Measurements from ENCODE around the gene PPP2R3B.
"Not testable (repeated sequence)": the region's sequence is repeated elsewhere in the genome, so short reads cannot be mapped to it uniquely, and the experiment has no call there.

The PPP2R3B gene

DNA sequence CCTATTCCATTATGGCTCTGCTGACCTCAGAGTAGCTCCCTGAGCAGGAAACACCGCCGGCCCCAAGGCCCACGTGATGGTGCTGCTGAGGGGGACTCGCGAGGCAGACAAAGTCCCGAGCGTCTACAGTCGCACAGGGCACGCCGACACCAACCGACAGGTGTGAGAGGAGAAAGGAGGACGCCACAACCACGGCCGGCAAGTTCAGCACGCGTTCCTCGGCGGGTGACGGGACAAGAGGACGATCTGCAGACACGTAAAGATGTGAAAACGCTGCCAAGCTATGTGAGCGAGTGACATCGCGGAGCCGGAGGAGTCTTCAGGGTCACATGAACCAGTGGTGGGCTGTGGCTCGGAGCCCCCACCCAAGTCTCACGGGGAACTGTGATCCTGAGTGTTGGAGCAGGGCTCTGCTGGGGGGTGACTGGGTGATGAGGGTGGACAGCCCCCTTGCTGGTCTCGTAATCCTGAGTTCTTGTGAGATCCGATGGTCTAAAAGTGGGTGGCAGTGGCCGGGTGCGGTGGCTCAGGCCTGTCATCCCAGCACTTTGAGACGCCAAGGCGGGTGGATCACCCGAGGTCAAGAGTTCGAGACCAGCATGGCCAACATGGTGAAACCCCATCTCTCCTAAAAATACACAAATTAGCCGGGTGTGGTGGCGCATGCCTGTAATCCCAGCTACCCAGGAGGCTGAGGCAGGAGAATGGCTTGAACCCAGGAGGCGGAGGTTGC lies 34.0 kb downstream of the PPP2R3B start:
- no peak for DNase-seq

DNA sequence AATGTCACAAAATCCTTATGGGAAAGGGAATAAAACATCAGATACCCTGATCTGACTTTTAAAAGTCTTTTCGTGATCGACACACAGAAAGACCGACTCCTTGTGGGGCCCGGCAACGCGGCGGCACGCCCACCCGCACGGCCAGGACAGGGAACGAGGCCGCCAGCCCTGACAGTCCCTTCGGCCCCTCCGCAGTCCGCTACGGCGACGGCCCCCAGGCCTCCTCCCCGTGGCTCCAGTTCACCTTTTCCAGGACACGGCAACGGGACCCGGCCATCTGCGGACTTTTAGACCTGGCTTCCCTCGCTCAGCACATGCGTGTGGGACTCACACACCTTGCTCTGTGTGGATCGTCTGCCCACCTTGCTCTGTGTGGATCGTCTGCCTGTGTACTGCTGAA lies 34.5 kb downstream of the PPP2R3B start:
- DNase-seq, result no peak

DNA sequence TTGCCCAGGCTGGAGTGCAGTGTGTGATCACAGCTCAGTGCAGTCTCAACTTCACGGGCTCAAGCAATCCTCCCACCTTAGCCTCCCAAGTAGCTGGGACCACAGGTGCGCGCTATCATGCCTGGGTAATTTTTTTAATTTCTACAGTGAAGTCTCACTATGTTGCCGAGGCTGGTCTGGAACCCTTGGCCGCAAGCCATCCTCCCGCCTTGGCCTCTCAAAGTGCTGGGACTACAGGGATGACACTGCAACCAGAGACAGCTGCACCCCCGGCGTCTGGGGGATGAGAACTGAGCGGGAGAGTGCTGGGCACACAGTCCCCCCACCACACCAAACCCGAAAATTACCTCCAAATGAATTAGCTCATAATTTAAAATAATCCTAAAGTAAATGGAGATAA lies 35.0 kb downstream of the PPP2R3B start:
- DNase-seq, result no peak

DNA sequence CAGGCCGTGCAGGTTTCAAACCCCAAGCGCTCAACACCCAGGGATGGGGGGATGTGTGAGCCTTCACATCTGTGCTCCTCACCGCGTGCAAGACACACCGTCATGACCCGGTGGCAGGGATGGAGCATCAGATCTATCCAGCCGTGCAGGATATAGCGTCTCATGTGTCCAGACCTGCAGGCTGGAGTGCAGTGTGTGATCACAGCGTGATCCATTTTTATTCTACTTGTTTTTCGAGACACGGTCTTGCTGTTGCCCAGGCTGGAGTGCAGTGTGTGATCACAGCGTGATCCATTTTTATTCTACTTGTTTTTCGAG lies 35.4 kb downstream of the PPP2R3B start:
- not testable (repeated sequence) for DNase-seq

DNA sequence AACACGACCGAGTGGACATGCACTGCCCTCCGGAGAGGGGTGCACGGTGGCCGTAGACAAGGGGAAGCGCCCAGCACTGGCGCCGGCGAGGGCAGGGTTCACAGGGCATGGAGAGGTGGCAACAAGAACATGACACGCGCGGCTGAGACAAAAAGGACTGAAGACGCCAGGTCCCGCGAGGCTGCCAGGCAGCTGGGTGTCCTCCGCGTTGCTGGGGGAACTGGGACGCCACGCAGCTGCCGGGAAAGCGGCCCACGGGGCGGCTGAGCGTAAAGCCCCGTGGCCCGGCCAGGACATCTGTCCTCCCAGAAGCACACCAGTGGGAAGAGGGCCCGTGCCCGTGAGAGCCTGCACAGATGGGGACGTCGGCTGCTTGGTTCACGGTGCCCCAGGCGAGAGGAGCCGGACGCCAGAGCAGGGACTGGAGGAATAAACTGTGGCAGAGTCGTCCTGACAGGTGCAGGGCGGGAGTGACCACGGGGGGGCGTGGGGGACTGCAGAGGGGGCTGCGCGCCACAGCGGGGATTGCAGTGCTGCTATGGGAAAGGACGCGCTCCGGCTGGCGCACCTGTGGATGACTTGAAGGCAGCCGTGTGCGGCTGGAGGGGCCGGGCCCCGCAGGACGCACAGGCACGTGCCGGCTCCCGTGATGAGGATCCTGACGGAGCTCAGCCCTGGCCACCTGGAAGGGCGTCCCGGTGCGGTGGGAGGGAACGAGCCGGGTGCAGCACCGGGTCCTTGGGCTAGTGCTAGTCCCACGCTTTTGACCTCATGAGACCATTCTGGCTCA lies 36.0 kb downstream of the PPP2R3B start:
- no peak for DNase-seq

DNA sequence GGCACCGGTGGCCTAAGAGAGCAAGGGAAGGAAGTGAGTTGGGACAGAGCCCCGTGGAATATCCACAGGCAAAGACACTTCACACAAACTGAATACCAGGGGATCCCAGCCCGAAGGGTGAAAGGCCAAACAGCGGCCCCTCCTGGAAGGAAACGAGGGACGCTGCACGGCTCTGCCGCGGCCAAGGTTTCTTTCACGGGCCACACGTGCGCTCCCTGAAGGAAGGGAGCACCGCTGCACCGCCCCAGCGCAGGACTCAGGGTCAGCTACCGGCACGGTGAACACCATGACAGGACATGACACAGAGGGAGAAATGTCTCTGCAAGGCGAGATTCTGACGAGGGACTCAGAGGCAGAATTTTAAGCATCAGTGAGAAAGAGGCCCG lies 36.6 kb downstream of the PPP2R3B start:
- no peak for DNase-seq

DNA sequence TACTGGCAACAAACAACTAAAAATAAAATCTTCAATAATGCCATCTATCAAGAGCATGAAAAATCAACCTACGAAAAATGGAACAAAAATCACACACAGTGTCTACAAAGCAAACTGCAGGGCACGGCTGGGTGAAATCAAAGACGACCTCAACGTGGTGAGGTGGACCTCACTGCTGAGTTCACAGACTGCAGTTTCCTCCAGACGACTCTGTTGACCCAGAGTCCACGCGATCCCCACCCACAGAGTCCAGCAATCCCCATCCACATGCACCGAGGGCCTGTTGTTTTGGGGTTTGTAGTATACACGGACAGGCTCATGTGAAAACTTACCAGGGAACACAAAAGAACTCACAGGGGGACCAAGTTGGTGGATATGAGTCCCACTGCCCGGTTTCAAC lies 37.0 kb downstream of the PPP2R3B start:
- DNase-seq, result no peak

DNA sequence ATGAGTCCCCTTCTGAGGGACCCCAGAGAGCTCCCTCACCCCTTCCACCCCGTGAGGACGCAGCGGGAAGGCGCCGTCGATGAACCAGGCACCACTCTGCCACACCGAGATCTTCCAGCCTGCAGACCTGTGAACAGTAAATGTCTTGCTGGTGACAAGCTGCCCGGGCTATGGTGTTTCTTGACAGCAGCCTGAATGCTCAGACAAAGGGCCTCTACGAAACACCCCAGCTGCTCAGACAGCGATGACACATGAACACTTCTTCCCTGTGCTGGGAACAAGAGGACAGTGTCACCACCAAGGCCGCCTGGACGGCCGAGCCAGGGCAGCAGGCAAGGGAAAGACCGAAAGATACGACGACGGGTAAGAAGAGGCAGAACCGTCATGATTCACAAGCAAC lies 37.5 kb downstream of the PPP2R3B start:
- DNase-seq, result no peak

DNA sequence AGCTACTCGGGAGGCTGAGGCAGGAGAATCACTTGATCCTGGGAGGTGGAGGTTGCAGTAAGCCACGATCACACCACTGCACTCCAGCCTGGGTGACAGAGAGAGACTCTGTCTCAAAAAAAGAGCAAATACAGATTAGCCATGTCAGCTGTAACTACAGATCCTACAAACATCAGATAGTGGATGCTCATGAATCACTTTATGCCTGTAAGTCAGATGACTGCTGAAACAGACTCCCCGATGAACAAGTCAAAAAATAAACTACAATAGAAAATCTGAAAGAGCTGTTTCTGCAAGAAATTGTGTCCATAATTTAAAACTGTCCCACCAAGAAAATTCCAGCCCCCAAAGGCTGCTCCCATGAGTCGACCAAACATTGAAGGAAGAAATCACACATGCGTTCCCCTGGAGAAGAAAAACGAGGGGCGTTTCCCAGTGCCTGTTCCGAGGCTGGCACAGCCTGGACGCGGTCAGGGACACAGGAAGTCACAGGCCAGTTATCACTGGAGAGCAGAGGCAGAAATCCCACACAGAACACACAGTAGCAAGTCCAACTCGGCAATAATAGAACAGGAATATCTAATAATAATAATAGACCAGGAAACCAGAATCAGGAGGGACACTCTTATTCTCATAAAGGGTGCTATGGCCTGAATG lies 38.1 kb downstream of the PPP2R3B start:
- DNase-seq, result no peak

DNA sequence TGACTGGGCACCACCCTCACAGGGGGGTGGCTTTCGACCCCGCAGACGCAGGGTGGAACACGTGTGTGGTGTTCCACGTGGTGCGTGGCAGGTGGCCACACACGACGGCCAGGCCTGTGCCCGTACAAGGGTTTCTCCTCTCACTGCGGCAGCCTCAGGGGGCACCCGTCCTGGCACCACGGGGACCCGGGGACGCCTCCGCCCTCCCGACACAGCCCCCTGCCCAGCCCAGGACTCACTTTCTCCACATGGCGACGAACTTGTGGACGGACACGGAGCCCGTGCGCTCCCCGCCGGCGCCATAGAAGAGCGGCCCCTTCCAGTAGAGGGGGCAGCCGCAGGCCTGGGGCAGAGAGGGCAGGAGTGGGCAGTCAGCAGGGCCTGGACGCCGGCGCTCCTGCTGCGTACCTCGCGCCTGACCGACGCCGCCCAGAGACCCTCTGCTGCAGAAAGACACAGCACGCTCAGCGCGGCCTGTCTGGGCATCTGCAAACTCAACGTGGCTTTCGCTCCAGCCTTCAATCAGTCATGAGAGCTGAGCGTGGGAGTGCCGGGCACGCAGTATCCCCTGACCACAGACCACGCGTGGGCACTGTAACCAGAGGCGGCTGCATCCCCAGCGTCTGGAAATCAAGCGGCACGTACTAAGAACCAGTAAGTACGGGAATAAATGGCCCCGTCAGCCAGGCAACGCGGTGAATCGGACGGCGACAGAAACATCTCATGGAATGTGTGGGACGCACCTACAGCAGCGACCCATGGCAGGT lies 39.2 kb downstream of the PPP2R3B start:
- no peak for DNase-seq

DNA sequence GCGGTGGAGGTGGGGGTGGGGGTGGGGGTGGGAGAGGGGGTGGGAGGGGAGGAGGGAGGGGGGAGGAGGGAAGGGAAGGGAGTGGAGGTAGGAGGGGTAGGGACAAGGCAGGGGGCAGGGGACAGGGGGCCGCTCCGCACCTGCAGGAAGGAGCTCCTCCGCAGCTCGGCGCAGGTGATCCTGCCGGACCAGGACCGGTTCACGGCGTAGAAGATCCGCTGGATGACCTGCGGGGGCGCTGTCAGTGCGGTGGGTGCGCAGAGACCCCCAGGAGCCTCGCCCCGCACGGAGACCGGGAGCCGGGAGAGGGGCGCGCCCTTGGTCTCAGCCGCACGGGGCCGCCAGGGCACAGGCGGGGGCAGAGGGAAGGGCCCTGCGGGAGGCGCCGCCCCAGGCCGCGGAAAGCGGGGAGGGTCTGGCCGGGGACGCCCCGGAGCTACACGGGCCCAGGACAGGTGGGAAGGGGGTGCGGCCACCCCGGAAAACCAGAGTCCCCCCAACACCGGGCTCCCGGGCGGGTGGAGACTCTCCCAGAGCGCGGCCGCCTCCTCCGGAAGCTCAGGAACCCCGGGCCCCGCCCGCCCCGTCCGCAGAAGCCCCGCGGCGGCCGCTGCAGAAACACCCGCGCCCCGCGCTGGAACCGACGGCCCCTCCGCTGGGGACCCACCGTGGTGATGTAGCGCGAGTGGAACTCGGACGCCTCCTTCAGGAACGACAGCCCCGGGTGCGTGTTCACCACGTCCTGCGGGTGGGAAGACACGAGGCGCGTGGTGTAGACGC lies 40.5 kb downstream of the PPP2R3B start:
- DNase-seq, result no peak

DNA sequence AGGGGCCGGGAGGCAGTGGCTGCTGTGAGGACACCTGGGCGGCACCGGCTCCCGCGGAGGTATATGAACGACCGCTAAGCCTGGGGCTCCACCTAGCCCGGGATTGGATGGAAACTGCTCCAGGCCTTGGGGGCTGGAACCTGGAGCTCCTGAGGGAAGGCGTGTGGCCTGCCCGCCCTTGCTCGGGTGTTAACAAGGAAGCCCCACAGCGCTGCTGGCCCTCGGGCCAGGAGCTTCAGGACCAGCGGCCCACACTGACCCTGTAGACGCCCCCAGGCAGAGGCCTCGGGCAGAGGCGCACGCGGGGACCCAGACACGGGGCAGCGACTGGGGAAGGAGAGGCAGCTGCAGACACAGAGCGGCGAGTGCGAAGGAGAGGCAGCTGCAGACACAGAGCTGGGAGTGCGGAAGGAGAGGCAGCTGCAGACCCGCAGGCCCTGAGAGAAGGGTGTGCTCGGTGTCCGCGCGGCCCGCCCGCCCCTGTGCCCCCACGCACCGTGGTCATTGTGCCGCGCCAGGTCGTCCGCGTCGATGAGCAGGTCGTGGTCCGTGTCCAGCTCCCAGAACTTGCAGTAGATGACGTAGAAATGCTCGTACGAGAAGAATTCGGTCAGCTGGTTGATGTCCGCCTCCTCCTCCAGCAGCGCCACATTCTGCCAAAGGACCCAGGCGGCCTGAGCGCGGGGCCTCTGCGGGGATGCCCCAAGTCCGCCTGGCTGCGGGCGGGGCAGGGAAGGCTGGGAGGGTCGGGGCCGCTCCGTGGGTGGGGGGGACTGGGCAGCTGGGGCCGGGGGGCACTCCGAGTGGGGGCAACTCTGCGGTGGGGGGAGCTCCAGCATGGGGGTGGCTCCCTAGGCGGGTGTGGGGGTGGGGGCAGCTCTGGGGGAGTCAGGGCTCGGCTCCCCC lies 41.4 kb downstream of the PPP2R3B start:
- DNase-seq, result no peak

DNA sequence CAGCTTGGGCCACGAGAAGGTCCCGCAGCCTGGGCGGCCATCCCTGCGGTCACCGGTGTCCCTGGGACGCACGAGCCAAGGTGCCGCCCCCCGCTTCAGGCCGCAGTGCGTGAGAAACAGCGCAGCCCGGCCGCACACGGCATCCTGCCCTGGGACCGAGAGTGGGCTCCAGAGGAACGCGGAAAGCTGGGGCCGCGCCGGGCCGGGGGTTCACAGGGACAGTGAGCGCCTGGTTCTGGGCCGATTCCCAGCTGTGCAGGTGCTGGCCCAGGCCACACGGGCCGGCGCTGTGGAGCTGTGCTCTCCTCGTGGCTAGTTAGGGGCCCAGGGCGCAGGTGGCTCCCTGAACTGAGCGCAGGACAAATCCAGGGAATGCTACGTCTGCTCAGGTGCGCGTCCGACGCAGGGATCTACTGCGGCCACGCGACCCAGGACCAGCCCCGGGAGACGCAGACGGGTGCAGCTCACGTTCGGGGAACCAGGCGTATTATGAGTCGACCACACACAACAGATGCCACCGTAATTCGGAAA lies 42.3 kb downstream of the PPP2R3B start:
- no peak for DNase-seq

DNA sequence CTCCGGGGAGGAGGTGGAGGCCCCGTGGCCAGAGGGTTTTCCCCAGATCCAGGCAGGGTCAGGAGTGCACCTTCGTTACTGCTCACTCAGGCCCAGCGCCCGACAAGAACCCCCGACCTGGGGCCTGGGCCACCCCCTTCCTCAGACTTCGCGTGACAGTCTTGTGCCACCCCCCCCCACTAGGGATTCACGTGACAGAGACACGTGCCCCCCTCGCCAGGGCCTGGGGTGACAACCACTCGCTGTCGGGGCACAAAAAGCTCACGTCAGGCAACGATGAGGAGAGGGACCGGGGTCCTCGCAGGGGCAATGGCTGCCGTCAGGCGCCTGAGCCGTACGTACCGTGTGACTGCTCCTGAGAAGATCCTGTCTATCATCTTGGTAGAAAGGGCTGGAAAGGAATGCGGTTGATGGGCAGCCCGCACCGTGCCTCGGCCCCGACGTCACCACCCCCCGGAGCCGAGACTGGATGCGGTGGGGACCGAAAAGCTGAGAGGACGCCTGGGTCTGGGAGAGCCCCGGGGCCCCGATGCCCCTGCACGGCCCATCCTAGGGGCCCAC lies 45.1 kb downstream of the PPP2R3B start:
- no peak for DNase-seq

DNA sequence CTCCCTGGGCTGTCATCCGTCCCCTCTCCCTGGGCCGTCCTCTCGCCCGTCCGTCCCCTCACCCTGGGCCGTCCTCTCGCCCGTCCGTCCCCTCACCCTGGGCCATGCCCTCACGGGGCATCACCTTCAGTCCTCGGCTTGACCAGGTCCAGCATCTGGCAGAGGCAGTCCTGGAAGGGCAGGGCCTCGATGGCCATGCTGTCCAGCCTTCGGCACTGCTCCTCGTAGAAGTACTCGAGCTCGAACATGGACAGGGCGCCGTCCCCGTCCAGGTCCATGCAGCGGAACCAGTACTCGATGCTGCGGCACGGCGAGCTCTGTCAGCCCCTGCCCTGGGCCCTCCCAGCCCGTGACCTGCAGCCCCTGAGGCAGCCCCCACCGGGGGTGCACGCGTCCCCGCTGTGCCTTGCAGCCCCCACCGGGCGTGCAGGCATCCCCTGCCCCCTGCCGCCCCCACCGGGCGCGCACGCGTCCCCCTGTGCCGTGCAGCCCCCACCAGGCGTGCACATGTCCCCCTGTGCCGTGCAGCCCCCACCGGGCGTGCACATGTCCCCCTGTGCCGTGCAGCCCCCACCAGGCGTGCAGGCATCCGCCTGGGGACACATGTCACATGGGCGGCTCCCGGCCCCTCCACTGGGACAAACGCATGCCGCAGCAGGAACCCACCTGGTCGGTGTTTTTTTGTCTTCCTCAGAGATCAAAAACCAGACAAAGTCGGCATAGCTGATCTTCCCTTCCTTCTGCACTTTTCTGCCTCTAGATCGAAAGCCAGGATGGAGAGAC lies 45.9 kb downstream of the PPP2R3B start:
- DNase-seq, result no peak

DNA sequence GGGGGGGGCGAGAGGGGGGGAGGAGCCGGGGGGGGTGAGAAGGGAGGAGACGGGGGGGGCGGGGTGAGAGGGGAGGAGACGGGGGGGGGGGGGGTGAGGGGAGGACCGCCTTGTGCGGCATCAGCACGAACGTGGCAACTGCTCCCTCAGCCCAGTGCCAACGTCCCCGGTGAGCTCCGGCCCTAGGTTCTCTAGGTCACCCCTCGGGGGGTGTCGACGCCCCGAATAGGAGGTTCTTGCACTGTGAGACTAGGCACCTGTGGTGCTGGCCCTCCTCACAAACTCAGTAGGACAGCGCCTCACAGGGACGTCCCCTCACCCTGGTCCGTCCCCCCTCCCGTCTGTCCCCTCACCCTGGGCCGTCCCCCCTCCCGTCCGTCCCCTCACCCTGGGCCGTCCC lies 46.6 kb downstream of the PPP2R3B start:
- DNase-seq, result no peak

DNA sequence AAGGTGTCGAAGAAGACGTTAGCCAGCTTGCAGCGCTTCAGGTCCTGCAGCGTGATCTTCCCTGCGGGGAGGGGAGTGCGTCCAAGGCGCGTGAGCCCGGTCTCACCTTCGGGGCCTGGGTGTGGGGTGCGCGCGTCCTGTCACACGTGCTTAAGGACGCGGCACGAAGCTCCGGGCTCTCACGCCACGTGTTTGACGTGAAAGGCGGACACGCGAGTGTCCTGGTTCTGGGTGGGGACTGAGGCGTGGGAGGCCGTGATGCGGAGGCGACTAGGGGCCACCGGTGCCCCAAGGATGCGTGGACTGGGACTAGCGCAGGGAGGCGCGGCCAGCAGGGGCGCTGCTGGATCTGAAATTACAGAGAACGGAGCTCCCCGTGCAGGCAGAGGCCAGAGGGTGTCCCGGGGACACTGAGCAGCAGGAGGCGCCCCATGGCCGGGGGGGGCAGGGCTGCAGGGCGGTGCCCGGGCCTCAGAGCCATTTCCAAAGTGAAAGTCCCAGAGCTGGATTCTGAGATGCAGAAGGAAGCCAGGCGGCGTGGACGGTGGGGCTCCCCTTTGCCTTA lies 47.8 kb downstream of the PPP2R3B start:
- no peak for DNase-seq

DNA sequence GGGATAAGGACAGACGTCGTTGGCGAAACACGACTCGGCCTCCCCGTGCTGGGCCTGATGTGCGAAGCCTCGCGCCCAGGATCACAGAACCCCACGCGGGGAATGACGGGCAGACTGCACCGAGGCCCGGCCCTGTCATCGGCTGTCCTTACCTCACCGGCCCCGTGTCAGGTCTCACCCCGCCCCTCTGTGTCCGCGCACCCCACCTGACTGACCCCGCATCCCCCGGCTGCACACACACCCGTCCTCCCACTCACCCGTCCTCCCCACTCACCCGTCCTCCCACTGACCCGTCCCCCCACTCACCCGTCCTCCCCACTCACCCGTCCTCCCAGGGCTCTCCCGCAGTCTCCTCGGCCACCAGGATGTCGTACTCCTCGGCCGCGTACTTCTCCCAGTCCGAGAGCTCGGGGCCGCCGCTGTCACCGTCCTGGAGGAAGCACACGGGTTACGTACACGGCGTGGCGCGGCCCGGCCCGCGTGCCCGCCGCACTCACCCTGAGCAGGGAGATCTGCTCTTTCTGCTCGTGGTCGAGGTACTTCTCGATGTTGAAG lies 48.3 kb downstream of the PPP2R3B start:
- no peak for DNase-seq

DNA sequence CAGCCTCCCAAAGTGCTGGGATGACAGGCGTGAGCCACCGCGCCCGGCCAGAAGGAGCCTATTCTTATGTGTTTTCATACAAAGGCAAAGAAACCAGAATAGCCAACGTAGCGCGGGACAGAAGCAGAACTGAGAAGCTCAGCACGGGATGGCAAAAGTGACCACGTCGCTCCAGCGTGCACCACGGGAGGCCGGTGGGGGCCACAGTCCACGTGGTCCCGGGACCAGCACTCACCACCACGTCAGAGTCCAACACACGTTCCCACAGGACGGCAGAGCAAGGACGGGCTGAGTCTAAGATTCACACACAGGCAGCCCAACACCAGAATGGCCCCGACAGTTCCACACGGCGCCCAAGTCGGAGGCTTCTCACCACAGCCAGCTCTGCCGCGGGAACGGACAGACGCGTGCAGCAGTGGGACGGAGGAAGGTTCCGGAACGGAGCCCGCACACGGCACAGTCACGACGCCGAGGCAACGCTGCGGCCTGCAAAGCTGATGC lies 49.3 kb downstream of the PPP2R3B start:
- no peak for DNase-seq

Data from right hindlimb (tissue), 1 donor.